Measurements from ENCODE around the gene REC8.

GRCh38 chr14:24172871-24173281 lies 996 bp downstream of the REC8 start:
- TF ChIP-seq CTCF (IDR thresholded peaks at IDR 0.05), result no peak
- no peak for TF ChIP-seq POLR2A (IDR thresholded peaks at IDR 0.05)

All from prostate gland (tissue), 2 donors.